DMS114 treated with DMSO at 0.1 percent for 48 hours (cell line): ENCODE measurements around the gene FCN3.

Experiments
- DNase-seq: peaks from one replicate; lab custom pipeline; 2025; ENCODE audit not compliant: unreplicated experiment; lab: John Stamatoyannopoulos, UW

FCN3 gene

GRCh38 chr1:27343639-27344025 is 31.0 kb downstream of the FCN3 start:
- DNase-seq, result no peak

- no peak for DNase-seq
Measured at GRCh38 chr1:27342778-27343638, 31.6 kb downstream of the FCN3 start.

GRCh38 chr1:27342391-27342777 is 32.2 kb downstream of the FCN3 start:
- no peak for DNase-seq

- DNase-seq, result no peak
Measured at GRCh38 chr1:27341525-27342252, 32.9 kb downstream of the FCN3 start, which contains the start of gene SYTL1. Gene SYTL1, plus strand, starts transcription at chr1:27342022. Its CDS starts 3,313 bp downstream, at chr1:27345335.

GRCh38 chr1:27339213-27339612 is 35.4 kb downstream of the FCN3 start:
- no peak for DNase-seq

- DNase-seq, result no peak
Measured at GRCh38 chr1:27338751-27339150, 35.9 kb downstream of the FCN3 start.

GRCh38 chr1:27336756-27337155 is 37.9 kb downstream of the FCN3 start:
- DNase-seq, result no peak

GRCh38 chr1:27335506-27336422 is 38.9 kb downstream of the FCN3 start:
- DNase-seq, result no peak

GRCh38 chr1:27333717-27334279 is 40.8 kb downstream of the FCN3 start:
- DNase-seq, result no peak

GRCh38 chr1:27332536-27333281 is 41.9 kb downstream of the FCN3 start:
- peak; percentile 9 for DNase-seq

GRCh38 chr1:27331922-27332321 is 42.7 kb downstream of the FCN3 start:
- no peak for DNase-seq

GRCh38 chr1:27331426-27331825 is 43.2 kb downstream of the FCN3 start:
- DNase-seq, result no peak

- no peak for DNase-seq
Measured at GRCh38 chr1:27330786-27331185, 43.8 kb downstream of the FCN3 start.

GRCh38 chr1:27327964-27328363 is 46.7 kb downstream of the FCN3 start:
- no peak for DNase-seq

- DNase-seq, result no peak
Measured at GRCh38 chr1:27325286-27325685, 49.3 kb downstream of the FCN3 start.

GRCh38 chr1:27322569-27323240 is 51.9 kb downstream of the FCN3 start:
- no peak for DNase-seq

GRCh38 chr1:27321813-27322568 is 52.6 kb downstream of the FCN3 start, which contains the start of gene TMEM222:
Gene TMEM222, plus strand, starts transcription at chr1:27322163. Its CDS starts 35 bp downstream, at chr1:27322198.
- peak; percentile 94 for DNase-seq
